Smooth muscle cell (in vitro differentiated cells): ENCODE measurements around the gene ONECUT2. TPM values are rescaled to one million over a fixed set of nuclear protein-coding genes. Genes with fewer than 3 reads are reported as not detected.

Source experiments
- DNase-seq: peaks from one replicate; lab custom pipeline; 2025; ENCODE audit not compliant: unreplicated experiment; lab: John Stamatoyannopoulos, UW
- H2AFZ ChIP-seq: fragments of 200-600 bp; sonication (generic); 2 replicates; pipeline ENCODE4 v1.6.0; 2016; ENCODE audit warnings: antibody characterized with exemption, low read depth, mild to moderate bottlenecking
- H3F3A ChIP-seq: fragments of 200-600 bp; sonication (generic); 2 replicates; pipeline ENCODE4 v1.6.0; 2017; ENCODE audit warnings: antibody characterized with exemption, low read depth
- H3K27ac ChIP-seq: fragments of 200-600 bp; sonication (generic); 2 replicates; pipeline ENCODE4 v1.5.1; 2016; ENCODE audit warnings: low read depth, mild to moderate bottlenecking
- H3K27me3 ChIP-seq: fragments of 200-600 bp; sonication (generic); 2 replicates; pipeline ENCODE4 v1.6.1; 2016; ENCODE audit warnings: low read depth, mild to moderate bottlenecking
- H3K36me3 ChIP-seq: fragments of 200-600 bp; sonication (generic); 2 replicates; pipeline ENCODE4 v1.5.1; 2016; ENCODE audit warnings: low read depth
- H3K4me1 ChIP-seq: fragments of 200-600 bp; sonication (generic); 2 replicates; pipeline ENCODE4 v1.5.1; 2016; ENCODE audit warnings: low read depth
- H3K4me2 ChIP-seq: fragments of 200-600 bp; sonication (generic); 2 replicates; pipeline ENCODE4 v1.6.0; 2016; ENCODE audit warnings: mild to moderate bottlenecking
- H3K4me3 ChIP-seq: fragments of 200-600 bp; sonication (generic); 2 replicates; pipeline ENCODE4 v1.5.1; 2016; ENCODE audit warnings: mild to moderate bottlenecking
- H3K79me2 ChIP-seq: fragments of 200-600 bp; sonication (generic); 2 replicates; pipeline ENCODE4 v1.6.0; 2016; ENCODE audit warnings: low read depth, mild to moderate bottlenecking
- H3K9ac ChIP-seq: fragments of 200-600 bp; sonication (generic); 2 replicates; pipeline ENCODE4 v1.6.0; 2016; ENCODE audit warnings: low read depth
- H3K9me3 ChIP-seq: fragments of 200-600 bp; sonication (generic); replicated peaks from 2 replicates; pipeline ENCODE4 v1.5.1; 2016; ENCODE audit warnings: low read depth
- H4K20me1 ChIP-seq: fragments of 200-600 bp; sonication (generic); 2 replicates; pipeline ENCODE4 v1.6.0; 2016; ENCODE audit warnings: low read depth
- CTCF ChIP-seq: fragments of 200-600 bp; sonication (generic); IDR thresholded peaks from 2 replicates; pipeline ENCODE4 v1.5.1; 2017; ENCODE audit warnings: borderline replicate concordance, mild to moderate bottlenecking, antibody characterized with exemption; ENCODE audit not compliant: insufficient read depth, poor library complexity, severe bottlenecking
- WGBS: methylation state at CpG from one replicate; pipeline ENCODE4 v1.1.7; 2016; ENCODE audit warnings: low lambda C conversion rate; 5-methylcytosine and 5-hydroxymethylcytosine counted together
- polyA plus RNA-seq: library from polyadenylated mRNA; unstranded; fragments of >200 nt; fragmentation: Nextera tagmentation; extraction: Ambion mirVana; gene quantifications from 2 replicates; pipeline ENCODE4 v1.2.1, GENCODE V29; 2016
- total RNA-seq: library from RNA; depleted of rRNA; stranded (reverse); fragments of >200 nt; gene quantifications from 2 replicates; pipeline ENCODE4 v1.2.3, GENCODE V29; 2014

The ONECUT2 gene
- total and polyA plus RNA-seq, 2 experiments from 2014 or later: 0.04 TPM; not detected in 1

- no peak for TF ChIP-seq CTCF
- Histone ChIP-seq H2AFZ (no peak overlapping the region), H3K4me1 (peaks cover 42% of the 10 kb centered on the region), H3K27ac (no peak overlapping the region), H3K9ac (no peak overlapping the region), H3K36me3 (no peaks in the 10 kb centered on the region), H3K4me3 (no peak overlapping the region), H3K9me3 (no peaks in the 10 kb centered on the region), H3K79me2 (no peaks in the 10 kb centered on the region), H3F3A (no peaks in the 10 kb centered on the region), H3K27me3 (peaks cover 100% of the 10 kb centered on the region), H4K20me1 (no peaks in the 10 kb centered on the region), H3K4me2 (peak overlapping the region; percentile 63)
- no peak for DNase-seq
- 10% methylated on average over 22 of the region's 22 CpGs for WGBS
These were observed 5.8 kb upstream of the ONECUT2 start for GRCh38 chr18:57429167-57430078.

DNA sequence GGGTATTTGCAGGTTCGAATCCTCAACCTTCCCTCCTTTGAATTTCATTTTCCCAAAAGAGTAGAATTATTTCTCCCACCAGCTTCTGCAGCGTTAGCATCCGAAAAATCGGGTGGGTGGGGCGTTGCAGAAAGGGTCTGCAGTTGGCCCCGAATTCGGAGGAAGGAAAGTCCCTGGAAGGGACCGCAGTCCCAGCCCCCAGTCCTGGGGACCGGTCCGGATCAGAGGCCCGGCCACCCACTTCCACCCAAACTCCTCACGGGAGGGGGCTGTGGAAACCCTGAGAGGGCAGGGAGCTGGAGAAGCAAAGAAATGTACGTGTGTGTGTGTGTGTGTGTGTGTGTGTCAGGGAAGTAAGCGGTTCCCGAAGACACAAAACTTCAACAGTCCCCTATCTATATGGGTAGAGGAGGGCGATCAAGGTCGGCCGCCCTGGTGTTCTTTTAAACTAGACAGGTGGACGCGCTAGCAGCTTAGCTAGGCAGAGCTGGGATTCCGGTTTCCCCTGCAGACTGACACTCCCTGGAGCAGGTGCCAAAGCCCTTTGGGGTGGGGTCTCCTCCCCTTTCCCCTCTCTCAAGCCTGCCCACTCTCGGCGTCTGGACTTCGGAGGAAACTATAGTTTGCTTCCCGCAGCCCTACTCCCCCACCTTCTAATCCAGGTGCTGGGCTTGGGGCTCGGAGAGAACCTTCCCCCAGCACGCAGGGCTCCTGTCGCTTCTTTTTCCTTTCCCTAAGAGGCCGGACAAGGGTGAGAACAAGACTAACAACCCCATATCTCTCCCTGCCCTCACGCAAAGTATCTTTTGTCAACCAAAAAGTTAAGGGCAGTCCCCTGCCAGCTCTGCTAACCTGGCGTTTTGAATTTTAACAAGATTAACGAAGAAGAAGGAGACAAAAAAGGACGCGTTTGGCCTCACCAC lies 4.8 kb upstream of the ONECUT2 start:
- Histone ChIP-seq H3K27me3 (peaks cover 98% of the 10 kb centered on the region), H3K9me3 (no peaks in the 10 kb centered on the region), H3K9ac (no peak overlapping the region), H3K4me2 (peak overlapping the region; percentile 47), H3K4me1 (peaks cover 45% of the 10 kb centered on the region), H3K79me2 (no peaks in the 10 kb centered on the region), H3K36me3 (no peaks in the 10 kb centered on the region), H2AFZ (no peak overlapping the region), H3F3A (no peaks in the 10 kb centered on the region), H3K4me3 (no peak overlapping the region), H4K20me1 (no peaks in the 10 kb centered on the region), H3K27ac (no peak overlapping the region)
- no peak for DNase-seq
- no peak for TF ChIP-seq CTCF
- under 1% methylated on average over 34 of the region's 34 CpGs for WGBS

DNA sequence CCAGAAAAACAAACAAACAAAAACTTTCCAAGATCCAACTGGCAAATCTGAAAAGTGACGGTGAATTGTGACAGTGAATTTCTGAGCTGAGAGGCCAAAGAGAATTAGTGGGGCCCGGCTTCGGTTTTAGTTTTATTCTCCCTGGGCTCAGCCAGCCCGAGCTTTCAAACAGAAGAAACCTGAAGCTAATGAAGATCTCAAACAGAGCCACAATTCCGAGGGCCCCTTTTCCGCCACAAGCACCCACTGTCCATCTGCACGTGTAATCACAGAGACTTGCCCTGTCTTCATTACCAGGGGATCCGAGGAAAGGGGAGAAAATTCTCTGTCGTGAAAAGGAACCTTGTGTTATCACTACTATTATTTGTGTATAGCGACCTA lies 4.2 kb upstream of the ONECUT2 start:
- H4K20me1 ChIP-seq: no peaks in the 10 kb centered on the region
- H3K36me3 ChIP-seq: no peaks in the 10 kb centered on the region
- H3F3A ChIP-seq: no peaks in the 10 kb centered on the region
- 3% methylated on average over 10 of the region's 10 CpGs for WGBS
- no peak overlapping the region for H3K4me3 ChIP-seq
- H3K9me3 ChIP-seq: no peaks in the 10 kb centered on the region
- H3K4me1 ChIP-seq: peaks cover 45% of the 10 kb centered on the region
- no peak for DNase-seq
- no peak overlapping the region for H3K27ac ChIP-seq
- no peaks in the 10 kb centered on the region for H3K79me2 ChIP-seq
- no peak overlapping the region for H3K4me2 ChIP-seq
- TF ChIP-seq CTCF: no peak
- H3K27me3 ChIP-seq: peaks cover 93% of the 10 kb centered on the region
- H2AFZ ChIP-seq: no peak overlapping the region
- H3K9ac ChIP-seq: no peak overlapping the region
